C4-2B (cell line): ENCODE data around the gene FAM156B.
"Not testable (repeated sequence)": the region's sequence is repeated elsewhere in the genome, so short reads cannot be mapped to it uniquely, and the experiment has no call there.

Experiments used
- CTCF ChIP-seq: fragments of 450-650 bp; conservative IDR thresholded peaks from 2 replicates; pipeline ENCODE4 v1.5.1; 2017; ENCODE audit warnings: mild to moderate bottlenecking
- ZFX ChIP-seq: fragments of 450-650 bp; IDR thresholded peaks from 2 replicates; pipeline ENCODE4 v1.6.1; 2017

GRCh38 chrX:52949884-52950283 is 52.8 kb downstream of the FAM156B start:
- not testable (repeated sequence) for TF ChIP-seq CTCF, ZFX
